ENCODE measurements around the gene SLC10A7. TPM values are rescaled to one million over a fixed set of nuclear protein-coding genes. Genes with fewer than 3 reads are reported as not detected.

Gene SLC10A7
- total and polyA plus RNA-seq, 10 of the 15 experiments (the other 5 are each of a cell fraction or from before 2014, with no cell fraction given): 4.6 to 23.7 (median 15.6) TPM

- TF ChIP-seq CUX1 (IDR thresholded peaks at IDR 0.05; ENCODE audit: insufficient replicate concordance, low read depth, low read length) (no peak), CTCF (IDR thresholded peaks at IDR 0.05 in 2 of 3, conservative IDR thresholded peaks at IDR 0.05 in 1 of 3; ENCODE audit: control insufficient read depth in 2 of 3, extremely low read depth in 1 of 3, insufficient read depth in 1 of 3, low read depth in 3 of 3, low read length in 3 of 3) (no peak), HCFC1 (IDR thresholded peaks at IDR 0.05; ENCODE audit: low read length) (no peak), IRF4 (IDR thresholded peaks at IDR 0.05; ENCODE audit: low read depth, low read length) (no peak), STAT1 (conservative IDR thresholded peaks at IDR 0.05) (no peak), POU2F2 (IDR thresholded peaks at IDR 0.05; ENCODE audit: borderline replicate concordance, low read depth, low read length) (no peak), PAX5 (IDR thresholded peaks at IDR 0.05; ENCODE audit: borderline replicate concordance, low read depth, low read length) (no peak)
Measured at GRCh38 chr4:146224326-146224966, 297.3 kb downstream of the SLC10A7 start (continued).
